HG03108 (cell line): ENCODE measurements around the gene GPR50.

Experiments
- ATAC-seq: cut with Tn5 transposase; IDR thresholded peaks from one replicate; pipeline ENCODE4 v1.9.1; 2021; ENCODE audit warnings: moderate library complexity; ENCODE audit not compliant: unreplicated experiment

Gene GPR50

GRCh38 chrX:151176231-151176750 is at the start of gene GPR50:
GPR50 (plus strand) TSS chrX:151176584; CDS start chrX:151176722, 138 bp downstream.
- no peak for ATAC-seq

- ATAC-seq = no peak
Observed at GRCh38 chrX:151132531-151132930, 43.9 kb upstream of the GPR50 start.

GRCh38 chrX:151151665-151152267 is 24.6 kb upstream of the GPR50 start:
- ATAC-seq = peak; percentile 50

- no peak for ATAC-seq
Observed at GRCh38 chrX:151153086-151153485, 23.3 kb upstream of the GPR50 start.

- ATAC-seq = no peak
Observed at GRCh38 chrX:151153667-151154066, 22.7 kb upstream of the GPR50 start.

GRCh38 chrX:151155234-151155633 is 21.1 kb upstream of the GPR50 start:
- ATAC-seq = no peak

- ATAC-seq = no peak
Observed at GRCh38 chrX:151161690-151162089, 14.7 kb upstream of the GPR50 start.

- no peak for ATAC-seq
Observed at GRCh38 chrX:151167791-151168345, 8.5 kb upstream of the GPR50 start.

- ATAC-seq = no peak
Observed at GRCh38 chrX:151169783-151170182, 6.6 kb upstream of the GPR50 start.

GRCh38 chrX:151174581-151175282 is 1.7 kb upstream of the GPR50 start:
- no peak for ATAC-seq

GRCh38 chrX:151175283-151176062 is 911 bp upstream of the GPR50 start:
- no peak for ATAC-seq

- ATAC-seq = no peak
Observed at GRCh38 chrX:151177141-151178027, 1.0 kb downstream of the GPR50 start.

GRCh38 chrX:151178746-151179145 is 2.4 kb downstream of the GPR50 start:
- no peak for ATAC-seq

- no peak for ATAC-seq
Observed at GRCh38 chrX:151180400-151180799, 4.0 kb downstream of the GPR50 start.

- ATAC-seq = no peak
Observed at GRCh38 chrX:151181088-151181487, 4.7 kb downstream of the GPR50 start.

GRCh38 chrX:151183233-151183753 is 6.9 kb downstream of the GPR50 start:
- no peak for ATAC-seq

GRCh38 chrX:151183912-151184565 is 7.7 kb downstream of the GPR50 start:
- no peak for ATAC-seq

GRCh38 chrX:151184705-151185104 is 8.3 kb downstream of the GPR50 start:
- ATAC-seq = no peak

GRCh38 chrX:151206871-151207270 is 30.5 kb downstream of the GPR50 start:
- ATAC-seq = no peak

- ATAC-seq = no peak
Observed at GRCh38 chrX:151225843-151226242, 49.5 kb downstream of the GPR50 start.
